Measurements from ENCODE around the gene ZNF423. TPM values are rescaled to one million over a fixed set of nuclear protein-coding genes. Genes with fewer than 3 reads are reported as not detected.

Gene ZNF423
- total and polyA plus RNA-seq, 4 donors: 1.1 to 14.8 (median 3.3) TPM

DNA sequence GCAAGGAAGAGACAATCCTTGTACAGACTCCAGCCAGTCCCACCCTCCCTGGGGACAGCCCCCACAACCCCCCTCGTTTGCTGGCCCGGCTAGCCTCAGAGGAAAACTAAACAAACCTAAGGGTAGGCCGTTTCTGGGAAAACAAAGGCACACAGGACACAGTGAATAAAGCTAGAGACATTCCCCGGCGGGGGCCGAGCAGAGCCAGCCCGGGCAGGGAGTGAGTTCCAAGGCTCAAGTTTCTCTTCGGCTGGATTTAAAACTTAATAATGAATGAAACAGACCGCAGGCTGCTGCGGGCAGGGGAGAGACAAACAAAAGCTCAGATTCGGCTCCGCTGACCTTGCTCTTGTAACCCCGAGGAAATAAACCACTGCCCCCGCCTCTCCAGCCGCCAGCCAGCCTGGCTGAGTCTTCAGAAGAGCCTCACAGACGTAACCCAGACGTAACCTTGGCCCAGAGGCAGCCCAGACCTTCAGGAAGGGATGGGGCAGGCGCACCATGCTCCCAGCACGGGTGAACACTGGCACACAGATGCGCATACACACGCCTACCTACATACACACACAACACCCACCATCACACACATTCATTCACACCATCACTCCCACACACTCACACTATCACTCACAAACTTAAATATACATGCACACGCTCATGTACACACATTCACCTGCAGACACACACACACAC is 216.0 kb downstream of the ZNF423 start:
- 41 to 63% methylated on average over 22 of the region's 22 CpGs for WGBS, 2 donors
- Histone ChIP-seq H3K27me3 (ENCODE audit: control insufficient read depth in 3 of 3, insufficient read depth in 3 of 3, low read length in 2 of 3) (no peaks in the 10 kb centered on the region), H3K4me1 (ENCODE audit: control insufficient read depth in 5 of 5, insufficient read depth in 5 of 5, low read length in 5 of 5) (peaks cover 4 to 60% (median 34%) of the 10 kb centered on the region in 5 donors), H3K9ac (ENCODE audit: insufficient read depth in 1 of 2, low read length in 2 of 2) (no peak overlapping the region), H3K9me3 (ENCODE audit: control insufficient read depth in 4 of 4, insufficient read depth in 3 of 4, low read length in 3 of 4) (peaks cover 0 to 2% (median 0%) of the 10 kb centered on the region in 4 donors), H3K4me3 (no peak overlapping the region), H3K27ac (ENCODE audit: low read depth in 1 of 2, low read length in 1 of 2) (peak overlapping the region; percentile 10 to 72), H3K36me3 (ENCODE audit: control insufficient read depth in 4 of 4, insufficient read depth in 4 of 4, low read length in 4 of 4) (peaks cover 0 to 27% (median 15%) of the 10 kb centered on the region in 4 donors)
- peak; percentile 85 to 90 (median 87) for DNase-seq
- TF ChIP-seq, protein P1, sequence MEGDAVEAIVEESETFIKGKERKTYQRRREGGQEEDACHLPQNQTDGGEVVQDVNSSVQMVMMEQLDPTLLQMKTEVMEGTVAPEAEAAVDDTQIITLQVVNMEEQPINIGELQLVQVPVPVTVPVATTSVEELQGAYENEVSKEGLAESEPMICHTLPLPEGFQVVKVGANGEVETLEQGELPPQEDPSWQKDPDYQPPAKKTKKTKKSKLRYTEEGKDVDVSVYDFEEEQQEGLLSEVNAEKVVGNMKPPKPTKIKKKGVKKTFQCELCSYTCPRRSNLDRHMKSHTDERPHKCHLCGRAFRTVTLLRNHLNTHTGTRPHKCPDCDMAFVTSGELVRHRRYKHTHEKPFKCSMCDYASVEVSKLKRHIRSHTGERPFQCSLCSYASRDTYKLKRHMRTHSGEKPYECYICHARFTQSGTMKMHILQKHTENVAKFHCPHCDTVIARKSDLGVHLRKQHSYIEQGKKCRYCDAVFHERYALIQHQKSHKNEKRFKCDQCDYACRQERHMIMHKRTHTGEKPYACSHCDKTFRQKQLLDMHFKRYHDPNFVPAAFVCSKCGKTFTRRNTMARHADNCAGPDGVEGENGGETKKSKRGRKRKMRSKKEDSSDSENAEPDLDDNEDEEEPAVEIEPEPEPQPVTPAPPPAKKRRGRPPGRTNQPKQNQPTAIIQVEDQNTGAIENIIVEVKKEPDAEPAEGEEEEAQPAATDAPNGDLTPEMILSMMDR (IDR thresholded peaks at IDR 0.05; ENCODE audit: control extremely low read depth, extremely low read depth): no peak
- peak; percentile 5 for ATAC-seq (ENCODE audit: insufficient read depth, low FRiP score)

DNA sequence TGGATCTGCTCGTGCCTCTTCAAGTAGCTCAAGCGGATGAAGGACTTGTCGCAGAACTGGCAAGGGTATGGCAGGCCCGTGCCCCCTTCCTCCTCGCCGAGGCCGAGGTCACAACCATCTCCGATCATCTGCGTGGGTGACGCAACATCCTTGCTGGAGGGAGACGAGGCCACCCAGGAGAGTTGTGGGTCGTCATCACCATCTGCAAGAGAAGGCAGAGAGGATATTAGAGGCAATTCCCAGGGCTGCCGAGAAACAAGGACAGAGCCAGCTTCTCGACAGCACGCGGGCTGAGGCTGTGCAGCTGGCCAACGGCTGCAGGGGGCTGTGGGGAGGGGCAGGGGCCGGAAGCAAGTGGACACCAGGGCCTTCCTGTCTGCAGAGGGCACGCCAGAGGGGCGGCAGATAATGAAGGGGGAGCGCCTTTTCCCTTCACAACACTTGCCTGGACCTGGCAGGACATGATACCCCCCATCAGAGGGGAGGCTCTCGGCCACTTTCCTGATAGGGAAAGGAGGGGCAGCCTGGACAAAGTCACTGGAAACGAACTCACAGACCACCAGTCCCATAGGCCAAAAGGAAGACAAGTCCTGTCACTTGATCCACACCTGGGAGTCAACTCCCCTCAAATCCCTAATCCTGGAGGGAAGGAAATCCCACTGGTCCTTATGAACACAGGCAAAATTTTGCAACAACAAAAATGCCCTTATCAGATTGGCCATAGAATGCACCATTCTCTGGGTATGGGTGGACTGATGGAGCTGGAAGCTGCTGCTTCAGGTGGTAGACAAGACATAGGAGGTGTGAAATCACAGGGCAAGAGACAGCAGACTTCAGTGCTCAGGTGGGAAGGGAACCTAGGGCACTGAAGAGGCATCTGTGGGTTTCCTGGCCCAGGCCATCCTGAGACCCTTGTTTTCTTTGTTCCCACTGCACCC is 217.0 kb downstream of the ZNF423 start:
- H3K9ac ChIP-seq (ENCODE audit: insufficient read depth in 1 of 2, low read length in 2 of 2): peak overlapping the region in 1 of 2 donors; percentile 42
- no peak for ATAC-seq (ENCODE audit: insufficient read depth, low FRiP score)
- 46 to 53% methylated on average over 23 of the region's 23 CpGs for WGBS, 2 donors

DNA sequence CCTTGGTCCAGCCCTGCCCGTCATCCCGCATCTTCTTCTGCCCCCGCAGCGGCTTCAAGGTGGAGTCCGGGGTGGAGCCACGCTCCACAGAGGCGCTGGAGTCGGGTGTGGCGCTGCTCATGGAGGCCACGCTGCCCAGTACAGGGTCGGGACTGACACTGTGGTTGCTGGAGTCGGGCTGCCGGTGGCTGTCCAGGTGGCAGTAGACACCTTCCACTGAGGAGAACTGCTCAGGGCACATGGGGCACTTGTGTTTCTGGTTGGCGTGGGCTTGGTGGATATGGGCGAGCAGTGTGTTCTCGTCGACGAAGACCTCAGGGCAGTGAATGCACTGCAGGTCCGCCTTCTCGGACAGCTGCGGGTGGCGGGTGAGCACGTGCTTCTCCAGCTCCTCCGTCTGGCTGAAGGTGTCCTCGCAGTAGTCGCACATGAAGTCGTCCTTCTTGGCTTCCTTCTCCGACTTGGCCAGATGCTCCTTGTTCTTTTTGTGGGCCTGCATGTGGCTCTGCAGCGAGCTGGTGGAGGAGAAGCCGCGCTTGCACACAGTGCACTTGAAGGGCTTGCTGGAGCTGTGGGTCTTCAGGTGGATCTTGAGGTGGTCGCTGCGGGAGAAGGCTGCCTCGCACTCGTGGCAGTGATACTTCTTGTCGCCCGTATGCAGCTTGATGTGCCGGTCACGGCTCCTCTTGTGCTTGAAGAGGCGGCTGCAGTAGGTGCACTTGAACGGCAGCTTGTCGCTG is 217.8 kb downstream of the ZNF423 start:
- Histone ChIP-seq H3K9ac (ENCODE audit: insufficient read depth in 1 of 2, low read length in 2 of 2) (no peak overlapping the region), H3K36me3 (ENCODE audit: control insufficient read depth in 4 of 4, insufficient read depth in 4 of 4, low read length in 4 of 4) (peaks cover 0 to 31% (median 16%) of the 10 kb centered on the region in 4 donors), H3K27me3 (ENCODE audit: control insufficient read depth in 3 of 3, insufficient read depth in 3 of 3, low read length in 2 of 3) (no peaks in the 10 kb centered on the region), H3K4me1 (ENCODE audit: control insufficient read depth in 5 of 5, insufficient read depth in 5 of 5, low read length in 5 of 5) (peaks cover 4 to 63% (median 34%) of the 10 kb centered on the region in 5 donors), H3K27ac (ENCODE audit: low read depth in 1 of 2, low read length in 1 of 2) (no peak overlapping the region), H3K4me3 (no peak overlapping the region), H3K9me3 (ENCODE audit: control insufficient read depth in 4 of 4, insufficient read depth in 3 of 4, low read length in 3 of 4) (peaks cover 0 to 2% (median 0%) of the 10 kb centered on the region in 4 donors)
- ATAC-seq (ENCODE audit: insufficient read depth, low FRiP score) (no peak), DNase-seq (peak; percentile 42 to 61 (median 50))
- WGBS, 2 donors: 90% methylated on average over 42 of the region's 42 CpGs
- TF ChIP-seq, protein P1 (IDR thresholded peaks at IDR 0.05; ENCODE audit: control extremely low read depth, extremely low read depth): no peak

More for the DNA sequence above, 217.0 kb downstream of the ZNF423 start:
- H3K36me3 ChIP-seq (ENCODE audit: control insufficient read depth in 4 of 4, insufficient read depth in 4 of 4, low read length in 4 of 4): peaks cover 0 to 31% (median 16%) of the 10 kb centered on the region in 4 donors
- H3K4me3 ChIP-seq: no peak overlapping the region
- H3K27me3 ChIP-seq (ENCODE audit: control insufficient read depth in 3 of 3, insufficient read depth in 3 of 3, low read length in 2 of 3): no peaks in the 10 kb centered on the region
- peak overlapping the region; percentile 9 to 10 for H3K27ac ChIP-seq (ENCODE audit: low read depth in 1 of 2, low read length in 1 of 2)
- peaks cover 0 to 2% (median 0%) of the 10 kb centered on the region in 4 donors for H3K9me3 ChIP-seq (ENCODE audit: control insufficient read depth in 4 of 4, insufficient read depth in 3 of 4, low read length in 3 of 4)
- DNase-seq: peak; percentile 95 to 96 (median 95)
- peaks cover 4 to 64% (median 34%) of the 10 kb centered on the region in 5 donors for H3K4me1 ChIP-seq (ENCODE audit: control insufficient read depth in 5 of 5, insufficient read depth in 5 of 5, low read length in 5 of 5)
- TF ChIP-seq, protein P1 (IDR thresholded peaks at IDR 0.05; ENCODE audit: control extremely low read depth, extremely low read depth): no peak

Data from lung (tissue), 12 donors.